ENCODE measurements around the gene MYH9. TPM values are rescaled to one million over a fixed set of nuclear protein-coding genes. Genes with fewer than 3 reads are reported as not detected.
A peak's percentile ranks its signal among the peaks of the same experiment; 100 is the strongest.

The MYH9 gene
- total RNA-seq, 4 donors from 2014 or later: 216 to 339 (median 246) TPM

DNA sequence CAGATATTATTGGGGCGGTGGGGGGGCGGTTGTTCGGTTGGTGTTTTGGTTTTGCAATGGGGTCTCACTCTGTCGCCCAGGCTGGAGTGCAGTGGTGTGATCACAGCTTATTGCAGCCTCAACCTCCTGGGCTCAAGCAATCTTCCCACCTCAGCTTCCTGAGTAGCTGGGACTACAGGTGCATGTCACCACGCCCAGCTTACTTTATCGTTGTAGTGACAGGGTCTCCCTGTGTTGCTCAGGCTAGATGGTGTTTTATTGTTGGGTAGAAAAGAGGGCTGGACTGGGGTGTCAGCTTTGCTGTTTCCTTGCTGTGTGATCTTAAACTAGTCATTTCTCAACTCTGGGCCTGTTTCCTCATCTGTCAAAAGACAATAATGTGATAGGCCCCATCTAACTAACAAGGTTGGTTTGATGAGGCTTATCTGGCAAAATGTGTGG is 17.5 kb upstream of the MYH9 start:
- Histone ChIP-seq H3K4me3 (no peak overlapping the region), H3K36me3 (no peaks in the 10 kb centered on the region), H3K4me1 (peaks cover 1 to 27% (median 4%) of the 10 kb centered on the region in 3 donors), H3K9me3 (no peaks in the 10 kb centered on the region), H3K27me3 (no peaks in the 10 kb centered on the region), H3K27ac (peak overlapping the region in 2 of 4 donors; percentile 48 to 65)
- TF ChIP-seq, protein P1, sequence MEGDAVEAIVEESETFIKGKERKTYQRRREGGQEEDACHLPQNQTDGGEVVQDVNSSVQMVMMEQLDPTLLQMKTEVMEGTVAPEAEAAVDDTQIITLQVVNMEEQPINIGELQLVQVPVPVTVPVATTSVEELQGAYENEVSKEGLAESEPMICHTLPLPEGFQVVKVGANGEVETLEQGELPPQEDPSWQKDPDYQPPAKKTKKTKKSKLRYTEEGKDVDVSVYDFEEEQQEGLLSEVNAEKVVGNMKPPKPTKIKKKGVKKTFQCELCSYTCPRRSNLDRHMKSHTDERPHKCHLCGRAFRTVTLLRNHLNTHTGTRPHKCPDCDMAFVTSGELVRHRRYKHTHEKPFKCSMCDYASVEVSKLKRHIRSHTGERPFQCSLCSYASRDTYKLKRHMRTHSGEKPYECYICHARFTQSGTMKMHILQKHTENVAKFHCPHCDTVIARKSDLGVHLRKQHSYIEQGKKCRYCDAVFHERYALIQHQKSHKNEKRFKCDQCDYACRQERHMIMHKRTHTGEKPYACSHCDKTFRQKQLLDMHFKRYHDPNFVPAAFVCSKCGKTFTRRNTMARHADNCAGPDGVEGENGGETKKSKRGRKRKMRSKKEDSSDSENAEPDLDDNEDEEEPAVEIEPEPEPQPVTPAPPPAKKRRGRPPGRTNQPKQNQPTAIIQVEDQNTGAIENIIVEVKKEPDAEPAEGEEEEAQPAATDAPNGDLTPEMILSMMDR (IDR thresholded peaks at IDR 0.05): no peak
- TF ChIP-seq POLR2A (IDR thresholded peaks at IDR 0.05): no peak
- intact Hi-C loops (cut with DNase I): no loop called here
- no peak for DNase-seq
- 53 to 84% methylated on average over 6 of the region's 6 CpGs for WGBS, 2 donors

DNA sequence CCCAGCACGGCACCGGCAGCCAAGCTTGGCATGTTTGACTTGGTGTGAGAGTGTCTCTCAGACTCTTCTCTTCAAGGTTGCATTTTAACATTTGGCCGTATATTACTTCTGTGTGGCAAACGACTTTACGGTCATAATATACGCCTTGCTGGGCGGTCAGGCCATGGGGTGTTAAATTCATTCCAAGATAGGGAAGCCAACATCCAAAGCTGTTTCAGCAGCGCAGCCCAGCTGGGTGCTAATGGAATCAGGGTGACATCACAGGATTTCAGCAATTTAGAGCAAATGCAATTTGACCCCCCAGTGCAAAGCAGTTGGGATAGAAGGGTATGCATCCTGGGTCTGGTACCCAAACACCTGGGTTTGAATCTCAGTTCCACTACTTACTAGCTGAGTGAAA is 16.7 kb upstream of the MYH9 start:
- Histone ChIP-seq H3K4me3 (no peak overlapping the region), H3K9me3 (no peaks in the 10 kb centered on the region), H3K27ac (no peak overlapping the region), H3K4me1 (peaks cover 0 to 22% (median 0%) of the 10 kb centered on the region in 3 donors), H3K27me3 (no peaks in the 10 kb centered on the region), H3K36me3 (no peaks in the 10 kb centered on the region)
- DNase-seq: no peak
- intact Hi-C loops (cut with DNase I): no loop called here
- TF ChIP-seq, protein P1 (IDR thresholded peaks at IDR 0.05): no peak
- 92 to 94% methylated on average over 6 to 7 of the region's 8 CpGs for WGBS, 2 donors

DNA sequence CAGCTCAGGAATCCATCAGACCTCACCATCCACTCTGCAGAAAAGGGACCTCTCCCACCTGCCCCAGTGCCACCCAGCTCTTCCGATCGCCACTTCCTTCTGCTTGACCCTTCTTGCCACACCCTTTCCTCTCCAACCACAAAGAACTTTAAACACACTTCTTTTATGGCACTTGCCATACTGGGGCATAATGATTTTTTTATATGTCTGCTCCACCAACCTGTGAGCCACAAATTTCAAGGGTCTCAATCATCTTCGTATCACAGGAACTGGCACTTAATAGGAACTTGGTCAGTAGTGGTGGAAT is 11.7 kb upstream of the MYH9 start:
- no peak for DNase-seq
- intact Hi-C loops (cut with DNase I): no loop called here
- Histone ChIP-seq H3K27ac (peak overlapping the region in 1 of 4 donors; percentile 25), H3K4me1 (peaks cover 10 to 37% (median 17%) of the 10 kb centered on the region in 3 donors), H3K4me3 (no peak overlapping the region), H3K27me3 (no peaks in the 10 kb centered on the region), H3K36me3 (no peaks in the 10 kb centered on the region), H3K9me3 (no peaks in the 10 kb centered on the region)
- WGBS, 2 donors: 52 to 64% methylated on average over 3 of the region's 3 CpGs
- TF ChIP-seq POLR2A (IDR thresholded peaks at IDR 0.05): no peak
- TF ChIP-seq, protein P1 (IDR thresholded peaks at IDR 0.05): no peak

DNA sequence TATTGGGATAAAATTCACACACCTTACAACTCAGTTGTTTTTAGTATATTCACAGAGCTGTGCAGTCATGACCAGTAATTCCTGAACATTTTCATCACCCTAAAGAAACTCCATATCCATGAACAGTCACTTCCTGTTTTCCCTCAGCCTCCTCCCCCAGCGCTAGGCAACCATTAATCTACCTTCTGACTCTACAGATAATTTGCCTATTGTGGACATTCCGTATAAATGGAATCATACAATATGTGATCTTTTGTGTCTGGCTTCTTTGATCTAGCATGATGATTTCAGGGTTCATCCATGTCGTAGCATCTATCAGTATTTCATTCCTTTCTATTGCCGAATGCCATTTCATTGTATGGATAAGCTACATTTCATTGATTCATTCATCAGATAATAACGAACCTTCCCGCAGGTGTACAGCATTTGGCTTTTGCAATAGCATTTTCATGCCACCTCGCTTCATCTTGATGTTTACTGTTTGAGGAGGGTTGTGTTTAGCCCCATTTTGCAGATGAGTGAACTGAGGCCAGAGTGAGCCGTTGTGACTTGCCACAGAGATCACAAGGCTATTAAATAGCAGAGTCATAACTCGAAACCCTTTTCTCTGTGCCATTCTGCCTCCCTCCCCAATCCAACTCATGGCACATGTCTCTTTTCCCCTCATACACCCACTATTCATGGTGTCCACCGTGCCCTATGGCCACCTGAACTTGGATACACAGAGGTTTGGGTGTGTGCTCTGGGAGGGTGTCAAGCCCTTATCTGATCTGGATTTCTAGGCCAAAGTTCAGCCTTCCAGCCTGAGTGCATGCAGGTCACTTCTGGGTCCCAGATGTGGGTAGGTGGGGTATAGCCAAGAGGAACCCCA is 11.1 kb upstream of the MYH9 start:
- Histone ChIP-seq H3K27ac (peak overlapping the region in 1 of 4 donors; percentile 25), H3K4me1 (peaks cover 10 to 41% (median 17%) of the 10 kb centered on the region in 3 donors), H3K36me3 (no peaks in the 10 kb centered on the region), H3K9me3 (no peaks in the 10 kb centered on the region), H3K4me3 (no peak overlapping the region), H3K27me3 (no peaks in the 10 kb centered on the region)
- no peak for TF ChIP-seq POLR2A (IDR thresholded peaks at IDR 0.05)
- TF ChIP-seq, protein P1 (IDR thresholded peaks at IDR 0.05): no peak
- intact Hi-C loops (cut with DNase I): no loop called here
- DNase-seq: no peak
- 65 to 77% methylated on average over 10 of the region's 10 CpGs for WGBS, 2 donors

Data from esophagus squamous epithelium (tissue), 5 donors.